OCI-LY1 (cell line): Measurements from ENCODE around the gene UBQLNL.

Experiments used
- H2AFZ ChIP-seq: fragments of 200-600 bp; sonication (generic), shearing (Covaris generic); 2 replicates; pipeline ENCODE4 v1.6.0; 2014; ENCODE audit warnings: antibody characterized with exemption, mild to moderate bottlenecking, low read length
- H3F3A ChIP-seq: fragments of 200-600 bp; sonication (generic), shearing (Covaris generic); 2 replicates; pipeline ENCODE4 v1.6.0; 2014; ENCODE audit warnings: mild to moderate bottlenecking, antibody characterized with exemption, low read length, moderate library complexity; ENCODE audit not compliant: insufficient read depth
- H3K27ac ChIP-seq: fragments of 200-600 bp; sonication (generic); 2 replicates; pipeline ENCODE4 v1.5.1; 2014; ENCODE audit warnings: low read length, mixed run types, mild to moderate bottlenecking, low read depth; ENCODE audit not compliant: poor library complexity, severe bottlenecking
- H3K27me3 ChIP-seq: fragments of 200-600 bp; sonication (generic); 2 replicates; pipeline ENCODE4 v1.6.0; 2014; ENCODE audit warnings: antibody characterized with exemption, mild to moderate bottlenecking, low read length, moderate library complexity; ENCODE audit not compliant: insufficient read depth
- H3K36me3 ChIP-seq: fragments of 200-600 bp; sonication (generic); 2 replicates; pipeline ENCODE4 v1.6.1; 2014; ENCODE audit warnings: mild to moderate bottlenecking, antibody characterized with exemption, low read length, moderate library complexity, mixed read lengths; ENCODE audit not compliant: insufficient read depth
- H3K4me1 ChIP-seq: fragments of 200-600 bp; sonication (generic); 2 replicates; pipeline ENCODE4 v1.5.1; 2014; ENCODE audit warnings: mild to moderate bottlenecking, low read length, moderate library complexity; ENCODE audit not compliant: insufficient read depth, severe bottlenecking
- H3K4me2 ChIP-seq: fragments of 200-600 bp; sonication (generic), shearing (Covaris generic); 2 replicates; pipeline ENCODE4 v1.6.1; 2014; ENCODE audit warnings: low read length
- H3K4me3 ChIP-seq: fragments of 200-600 bp; sonication (generic); 2 replicates; pipeline ENCODE4 v1.5.1; 2014; ENCODE audit warnings: low read length, low read depth, mild to moderate bottlenecking, mixed read lengths; ENCODE audit not compliant: poor library complexity, severe bottlenecking
- H3K79me2 ChIP-seq: fragments of 200-600 bp; shearing (Covaris generic); 2 replicates; pipeline ENCODE4 v1.6.1; 2016; ENCODE audit warnings: mixed run types, low read length, mixed read lengths; ENCODE audit not compliant: insufficient read depth
- H3K9ac ChIP-seq: fragments of 200-600 bp; sonication (generic), shearing (Covaris generic); 2 replicates; pipeline ENCODE4 v1.6.1; 2014; ENCODE audit warnings: mild to moderate bottlenecking, low read length, mixed read lengths
- H3K9me2 ChIP-seq: fragments of 200-600 bp; sonication (generic), shearing (Covaris generic); 2 replicates; pipeline ENCODE4 v1.6.1; 2014; ENCODE audit warnings: low read depth, mild to moderate bottlenecking, low read length, mixed read lengths
- H3K9me3 ChIP-seq: fragments of 200-600 bp; shearing (Covaris generic); 2 replicates; pipeline ENCODE4 v1.6.1; 2014; ENCODE audit warnings: low read length, mixed read lengths
- H4K20me1 ChIP-seq: fragments of 200-600 bp; sonication (generic), shearing (Covaris generic); 2 replicates; pipeline ENCODE4 v1.6.0; 2016; ENCODE audit warnings: mild to moderate bottlenecking, low read length; ENCODE audit not compliant: insufficient read depth
- EZH2 ChIP-seq: fragments of 200-600 bp; sonication (generic), shearing (Covaris generic); IDR thresholded peaks from 2 replicates; pipeline ENCODE4 v1.8.0; 2017; ENCODE audit warnings: borderline replicate concordance, mixed run types, mild to moderate bottlenecking, antibody characterized with exemption, low read length, moderate library complexity, mixed read lengths
- TF ChIP-seq, protein P1 (sequence below): fragments of 200-600 bp; sonication (generic), shearing (Covaris generic); IDR thresholded peaks from 2 replicates; pipeline ENCODE4 v1.5.1; 2017; ENCODE audit warnings: mild to moderate bottlenecking, antibody characterized with exemption, low read length, moderate library complexity, mixed read lengths

UBQLNL gene

DNA sequence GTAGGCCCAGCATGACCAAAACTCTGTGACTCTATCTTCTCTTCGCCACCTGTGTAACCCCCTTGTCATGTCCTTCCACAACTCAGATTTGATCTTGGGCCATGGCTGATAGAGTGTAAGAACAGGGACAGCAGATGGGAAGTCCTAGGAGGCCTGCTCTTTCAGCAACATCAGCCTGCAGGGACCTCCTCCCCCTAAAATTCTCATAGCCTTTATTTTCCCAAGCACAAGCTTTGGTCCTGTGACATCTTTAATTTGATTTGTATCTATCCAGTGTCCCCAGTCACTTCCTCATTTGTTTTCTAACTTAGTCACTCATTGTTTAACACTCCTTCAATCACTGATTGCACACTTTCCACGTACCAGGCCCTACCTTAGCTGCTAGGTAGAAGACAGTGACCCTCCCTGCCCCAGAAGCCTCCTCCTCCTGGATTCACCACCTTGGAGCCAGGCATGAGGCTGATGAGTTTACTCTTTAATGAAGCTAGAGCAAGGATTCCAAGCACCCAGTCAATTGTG, 12.0 kb downstream of the UBQLNL start:
- no peak overlapping the region for H2AFZ ChIP-seq
- no peak overlapping the region for H3K9ac ChIP-seq
- H3K9me2 ChIP-seq: no peaks in the 10 kb centered on the region
- no peaks in the 10 kb centered on the region; the same call in 1 of the 2 replicates for H3K27me3 ChIP-seq
- no peaks in the 10 kb centered on the region for H3K4me1 ChIP-seq
- H3K4me3 ChIP-seq: no peak overlapping the region
- no peak overlapping the region for H3K4me2 ChIP-seq
- H3F3A ChIP-seq: no peaks in the 10 kb centered on the region
- H4K20me1 ChIP-seq: no peaks in the 10 kb centered on the region
- no peaks in the 10 kb centered on the region for H3K79me2 ChIP-seq
- TF ChIP-seq EZH2: no peak
- TF ChIP-seq, protein P1, sequence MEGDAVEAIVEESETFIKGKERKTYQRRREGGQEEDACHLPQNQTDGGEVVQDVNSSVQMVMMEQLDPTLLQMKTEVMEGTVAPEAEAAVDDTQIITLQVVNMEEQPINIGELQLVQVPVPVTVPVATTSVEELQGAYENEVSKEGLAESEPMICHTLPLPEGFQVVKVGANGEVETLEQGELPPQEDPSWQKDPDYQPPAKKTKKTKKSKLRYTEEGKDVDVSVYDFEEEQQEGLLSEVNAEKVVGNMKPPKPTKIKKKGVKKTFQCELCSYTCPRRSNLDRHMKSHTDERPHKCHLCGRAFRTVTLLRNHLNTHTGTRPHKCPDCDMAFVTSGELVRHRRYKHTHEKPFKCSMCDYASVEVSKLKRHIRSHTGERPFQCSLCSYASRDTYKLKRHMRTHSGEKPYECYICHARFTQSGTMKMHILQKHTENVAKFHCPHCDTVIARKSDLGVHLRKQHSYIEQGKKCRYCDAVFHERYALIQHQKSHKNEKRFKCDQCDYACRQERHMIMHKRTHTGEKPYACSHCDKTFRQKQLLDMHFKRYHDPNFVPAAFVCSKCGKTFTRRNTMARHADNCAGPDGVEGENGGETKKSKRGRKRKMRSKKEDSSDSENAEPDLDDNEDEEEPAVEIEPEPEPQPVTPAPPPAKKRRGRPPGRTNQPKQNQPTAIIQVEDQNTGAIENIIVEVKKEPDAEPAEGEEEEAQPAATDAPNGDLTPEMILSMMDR: no peak
- H3K9me3 ChIP-seq: no peaks in the 10 kb centered on the region
- no peak overlapping the region for H3K27ac ChIP-seq
- H3K36me3 ChIP-seq: no peaks in the 10 kb centered on the region

DNA sequence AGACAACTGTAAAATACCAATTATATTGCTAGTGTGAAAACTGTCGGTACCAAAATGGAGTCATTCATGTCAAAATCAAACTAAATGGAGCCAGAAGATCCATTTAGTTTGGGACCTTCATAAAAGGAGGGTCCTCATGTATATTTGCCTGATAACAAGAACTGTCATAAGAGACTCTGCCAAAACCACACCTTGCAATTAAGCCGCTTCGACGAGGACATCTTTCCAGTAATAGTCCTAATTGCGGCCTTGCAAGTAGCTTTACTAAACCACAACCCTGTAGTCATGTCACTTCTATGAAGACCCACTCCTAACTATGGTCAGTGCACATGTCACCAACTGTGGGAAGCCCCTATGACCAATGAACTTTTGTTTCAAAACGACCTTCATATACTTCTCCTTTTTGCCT, 16.1 kb downstream of the UBQLNL start:
- Histone ChIP-seq H3K79me2 (no peaks in the 10 kb centered on the region), H3K36me3 (no peaks in the 10 kb centered on the region), H3F3A (no peaks in the 10 kb centered on the region), H3K9me2 (no peaks in the 10 kb centered on the region), H3K4me1 (no peaks in the 10 kb centered on the region), H4K20me1 (no peaks in the 10 kb centered on the region), H3K27me3 (no peaks in the 10 kb centered on the region; the same call in 1 of the 2 replicates), H3K9ac (no peak overlapping the region), H3K27ac (no peak overlapping the region), H2AFZ (no peak overlapping the region), H3K4me2 (no peak overlapping the region), H3K9me3 (no peaks in the 10 kb centered on the region), H3K4me3 (no peak overlapping the region)
- TF ChIP-seq, protein P1: no peak
- no peak for TF ChIP-seq EZH2

DNA sequence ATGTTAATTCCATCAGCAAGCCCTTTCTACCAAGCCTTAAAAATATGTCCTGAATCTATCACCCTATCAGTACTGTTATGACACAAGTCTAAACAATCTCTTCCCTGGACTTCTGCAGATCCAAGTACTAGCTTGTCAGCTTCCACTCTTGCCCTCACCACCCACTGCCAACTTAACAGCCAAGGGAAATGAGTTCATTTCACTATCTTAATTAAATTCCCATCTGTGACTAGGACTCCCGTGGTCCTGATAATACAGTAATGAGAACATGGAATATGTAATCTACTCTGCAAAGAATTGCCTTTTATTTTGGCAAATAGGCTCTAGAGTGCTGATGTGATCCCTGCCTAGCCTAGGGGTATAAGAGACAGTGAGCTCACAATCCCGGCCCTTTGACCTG, 16.8 kb downstream of the UBQLNL start:
- no peaks in the 10 kb centered on the region; the same call in 1 of the 2 replicates for H3K27me3 ChIP-seq

More for the DNA sequence above, 16.8 kb downstream of the UBQLNL start:
- Histone ChIP-seq H3K36me3 (no peaks in the 10 kb centered on the region), H2AFZ (no peak overlapping the region), H3K9me3 (no peaks in the 10 kb centered on the region), H3K4me2 (no peak overlapping the region), H3K9ac (no peak overlapping the region), H3K4me3 (no peak overlapping the region), H3K27ac (no peak overlapping the region), H3K79me2 (no peaks in the 10 kb centered on the region), H3F3A (no peaks in the 10 kb centered on the region), H3K4me1 (no peaks in the 10 kb centered on the region), H4K20me1 (no peaks in the 10 kb centered on the region), H3K9me2 (no peaks in the 10 kb centered on the region)
- no peak for TF ChIP-seq EZH2
- TF ChIP-seq, protein P1: no peak
